Mesenchymal stem cell (in vitro differentiated cells and primary cell): ENCODE measurements around the gene ELMO1.

Source experiments
- DNase-seq: peaks from one replicate; pipeline ENCODE4 v3.0.0-alpha.2; 2013
- H2AFZ ChIP-seq: one replicate; pipeline ENCODE4 v1.6.1; 2013; ENCODE audit warnings: low read depth, mild to moderate bottlenecking, control low read depth, inconsistent platforms, low read length, moderate library complexity
- H2AK5ac ChIP-seq: 2 replicates; pipeline ENCODE4 v1.6.1; 2013; ENCODE audit warnings: low read length, moderate library complexity, mild to moderate bottlenecking, inconsistent platforms; ENCODE audit not compliant: severe bottlenecking
- H2BK120ac ChIP-seq: one replicate; pipeline ENCODE4 v1.6.1; 2013; ENCODE audit warnings: low read depth, mild to moderate bottlenecking, inconsistent platforms, low read length, moderate library complexity
- H2BK12ac ChIP-seq, 2 experiments: one replicate each; pipeline ENCODE4 v1.6.1; 2013; ENCODE audit warnings: inconsistent platforms in 2 of 2, low read length in 2 of 2, mild to moderate bottlenecking in 2 of 2, moderate library complexity in 2 of 2, control low read depth in 1 of 2
- H2BK15ac ChIP-seq: one replicate; pipeline ENCODE4 v1.6.1; 2013; ENCODE audit warnings: mild to moderate bottlenecking, low read depth, inconsistent platforms; ENCODE audit not compliant: poor library complexity, severe bottlenecking
- H2BK5ac ChIP-seq: 2 replicates; pipeline ENCODE4 v1.6.1; 2013; ENCODE audit warnings: low read depth, mild to moderate bottlenecking, low read length, control low read depth, inconsistent platforms; ENCODE audit not compliant: poor library complexity, severe bottlenecking
- H3K14ac ChIP-seq, 2 experiments: one replicate each; pipeline ENCODE4 v1.6.1; 2013; ENCODE audit warnings: inconsistent platforms in 2 of 2, low read length in 2 of 2, control low read depth in 1 of 2, mild to moderate bottlenecking in 1 of 2, moderate library complexity in 1 of 2
- H3K18ac ChIP-seq, 2 experiments: one replicate each; pipeline ENCODE4 v1.6.1; 2013; ENCODE audit warnings: inconsistent platforms in 2 of 2, low read length in 2 of 2, control low read depth in 1 of 2, low read depth in 1 of 2, mild to moderate bottlenecking in 1 of 2
- H3K23ac ChIP-seq, 2 experiments: one replicate each; pipeline ENCODE4 v1.6.1; 2013; ENCODE audit warnings: inconsistent platforms in 2 of 2, low read length in 2 of 2, mild to moderate bottlenecking in 2 of 2, moderate library complexity in 2 of 2, control low read depth in 1 of 2
- H3K27ac ChIP-seq: 2 replicates; pipeline ENCODE4 v1.5.1; 2013; ENCODE audit warnings: mild to moderate bottlenecking, moderate library complexity, low read length, control low read depth, inconsistent platforms; ENCODE audit not compliant: poor library complexity, severe bottlenecking
- H3K27me3 ChIP-seq, 2 experiments: 2 replicates each; pipeline versions ENCODE4 v1.6.1 to v1.7.0; 2013; ENCODE audit warnings: low read length in 2 of 2, mild to moderate bottlenecking in 2 of 2, moderate library complexity in 2 of 2, control low read depth in 1 of 2, inconsistent platforms in 1 of 2; ENCODE audit not compliant: control insufficient read depth in 1 of 2, insufficient read depth in 1 of 2
- H3K36me3 ChIP-seq, 2 experiments: 2 replicates each; pipeline versions ENCODE4 v1.6.1 to v1.7.0; 2013; ENCODE audit warnings: low read length in 2 of 2, control low read depth in 1 of 2, inconsistent platforms in 1 of 2, low read depth in 1 of 2, mild to moderate bottlenecking in 1 of 2; ENCODE audit not compliant: insufficient read depth in 2 of 2, control insufficient read depth in 1 of 2
- H3K4ac ChIP-seq, 2 experiments: one replicate each; pipeline ENCODE4 v1.6.1; 2013; ENCODE audit warnings: inconsistent platforms in 2 of 2, low read length in 2 of 2, mild to moderate bottlenecking in 2 of 2, moderate library complexity in 2 of 2, control low read depth in 1 of 2, low read depth in 1 of 2
- H3K4me1 ChIP-seq: 2 replicates; pipeline ENCODE4 v1.6.1; 2013; ENCODE audit warnings: low read depth, low read length, control low read depth; ENCODE audit not compliant: control insufficient read depth, insufficient read depth
- H3K4me2 ChIP-seq: 2 replicates; pipeline ENCODE4 v1.6.1; 2013; ENCODE audit warnings: low read length, mild to moderate bottlenecking, inconsistent platforms; ENCODE audit not compliant: poor library complexity, severe bottlenecking
- H3K4me3 ChIP-seq, 2 experiments: 2 replicates each; pipeline versions ENCODE4 v1.5.1 to v1.7.0; 2013; ENCODE audit warnings: low read length in 2 of 2, mild to moderate bottlenecking in 2 of 2, control low read depth in 1 of 2, low read depth in 1 of 2; ENCODE audit not compliant: insufficient read depth in 1 of 2
- H3K79me1 ChIP-seq: replicated peaks from 2 replicates; pipeline ENCODE4 v1.6.1; 2013; ENCODE audit warnings: mild to moderate bottlenecking, control low read depth, low read length, inconsistent platforms; ENCODE audit not compliant: poor library complexity, severe bottlenecking
- H3K9ac ChIP-seq: 2 replicates; pipeline ENCODE4 v1.7.0; 2013; ENCODE audit warnings: mild to moderate bottlenecking, low read length, moderate library complexity
- H3K9me3 ChIP-seq: 2 replicates; pipeline ENCODE4 v1.7.0; 2013; ENCODE audit warnings: mild to moderate bottlenecking, low read length; ENCODE audit not compliant: control insufficient read depth
- H4K8ac ChIP-seq: one replicate; pipeline ENCODE4 v1.6.1; 2013; ENCODE audit warnings: inconsistent platforms, mild to moderate bottlenecking, low read length, moderate library complexity
- H4K91ac ChIP-seq: one replicate; pipeline ENCODE4 v1.6.1; 2013; ENCODE audit warnings: mild to moderate bottlenecking, low read length, inconsistent platforms
- WGBS: methylation state at CpG from one replicate; pipeline ENCODE4 v1.1.7; 2013; ENCODE audit warnings: mixed read lengths; 5-methylcytosine and 5-hydroxymethylcytosine counted together

Gene ELMO1

GRCh38 chr7:37095122-37095521 is 353.5 kb downstream of the ELMO1 start:
- WGBS = 57% methylated on average over 1 of the region's 1 CpG
- Histone ChIP-seq H3K14ac (peak overlapping the region in 1 of 2 experiments; percentile 91), H3K4me3 (no peak overlapping the region), H3K18ac (peak overlapping the region in 1 of 2 experiments; percentile 6), H2AK5ac (no peak overlapping the region), H3K9ac (no peak overlapping the region), H3K27ac (no peak overlapping the region), H3K4ac (no peak overlapping the region), H2BK15ac (no peak overlapping the region), H3K4me2 (no peak overlapping the region), H3K23ac (no peak overlapping the region), H3K9me3 (no peaks in the 10 kb centered on the region), H3K79me1 (no peaks in the 10 kb centered on the region), H2BK12ac (no peak overlapping the region), H3K4me1 (no peaks in the 10 kb centered on the region), H2BK120ac (no peak overlapping the region), H2AFZ (no peak overlapping the region), H4K91ac (no peak overlapping the region), H3K27me3 (no peaks in the 10 kb centered on the region), H4K8ac (no peak overlapping the region), H3K36me3 (no peaks in the 10 kb centered on the region), H2BK5ac (no peak overlapping the region)
- DNase-seq = peak; percentile 27

- no peak overlapping the region for H3K9ac ChIP-seq
- no peak overlapping the region for H4K8ac ChIP-seq
- H2AK5ac ChIP-seq = no peak overlapping the region
- no peak overlapping the region for H2BK12ac ChIP-seq
- H3K14ac ChIP-seq = no peak overlapping the region
- peaks cover 2% of the 10 kb centered on the region for H3K4me1 ChIP-seq
- H3K4ac ChIP-seq = no peak overlapping the region
- no peak overlapping the region for H3K27ac ChIP-seq
- no peak overlapping the region for H2BK5ac ChIP-seq
- no peak overlapping the region for H2AFZ ChIP-seq
- H3K36me3 ChIP-seq = no peaks in the 10 kb centered on the region
- no peak overlapping the region for H3K23ac ChIP-seq
- no peak overlapping the region for H3K4me3 ChIP-seq
- H2BK15ac ChIP-seq = no peak overlapping the region
- no peak for DNase-seq
- H3K4me2 ChIP-seq = no peak overlapping the region
- H3K79me1 ChIP-seq = no peaks in the 10 kb centered on the region
- H2BK120ac ChIP-seq = no peak overlapping the region
- no peaks in the 10 kb centered on the region for H3K27me3 ChIP-seq
- H4K91ac ChIP-seq = no peak overlapping the region
- H3K9me3 ChIP-seq = no peaks in the 10 kb centered on the region
- no peak overlapping the region for H3K18ac ChIP-seq
These were observed 355.4 kb downstream of the ELMO1 start for GRCh38 chr7:37093257-37093656.

GRCh38 chr7:37092548-37092947 is 356.1 kb downstream of the ELMO1 start:
- Histone ChIP-seq H2BK15ac (no peak overlapping the region), H3K4me1 (peaks cover 2% of the 10 kb centered on the region), H2BK120ac (no peak overlapping the region), H3K36me3 (no peaks in the 10 kb centered on the region), H3K14ac (no peak overlapping the region), H3K27me3 (no peaks in the 10 kb centered on the region), H2BK12ac (no peak overlapping the region), H3K79me1 (no peaks in the 10 kb centered on the region), H2BK5ac (no peak overlapping the region), H3K4me3 (no peak overlapping the region), H3K4ac (no peak overlapping the region), H3K23ac (no peak overlapping the region), H3K27ac (no peak overlapping the region), H4K8ac (no peak overlapping the region), H2AFZ (no peak overlapping the region), H3K18ac (no peak overlapping the region), H3K9me3 (no peaks in the 10 kb centered on the region), H2AK5ac (no peak overlapping the region), H3K4me2 (no peak overlapping the region), H4K91ac (no peak overlapping the region), H3K9ac (no peak overlapping the region)
- 93% methylated on average over 6 of the region's 6 CpGs for WGBS
- DNase-seq = no peak

GRCh38 chr7:37089972-37090371 is 358.7 kb downstream of the ELMO1 start:
- Histone ChIP-seq H3K23ac (no peak overlapping the region), H3K4me2 (no peak overlapping the region), H2BK15ac (no peak overlapping the region), H2AFZ (no peak overlapping the region), H3K9ac (no peak overlapping the region), H3K27me3 (no peaks in the 10 kb centered on the region), H3K18ac (no peak overlapping the region), H2AK5ac (no peak overlapping the region), H3K79me1 (no peaks in the 10 kb centered on the region), H3K9me3 (no peaks in the 10 kb centered on the region), H3K4me1 (peaks cover 2% of the 10 kb centered on the region), H4K91ac (no peak overlapping the region), H3K4ac (no peak overlapping the region), H3K4me3 (no peak overlapping the region), H3K36me3 (no peaks in the 10 kb centered on the region), H4K8ac (no peak overlapping the region), H2BK120ac (no peak overlapping the region), H3K27ac (no peak overlapping the region), H2BK12ac (peak overlapping the region in 1 of 2 experiments; percentile 39), H3K14ac (no peak overlapping the region), H2BK5ac (no peak overlapping the region)
- peak; percentile 47 for DNase-seq
- 96% methylated on average over 4 of the region's 4 CpGs for WGBS
